Measurements from ENCODE around the gene OSBP2.

OSBP2 gene, protein sequence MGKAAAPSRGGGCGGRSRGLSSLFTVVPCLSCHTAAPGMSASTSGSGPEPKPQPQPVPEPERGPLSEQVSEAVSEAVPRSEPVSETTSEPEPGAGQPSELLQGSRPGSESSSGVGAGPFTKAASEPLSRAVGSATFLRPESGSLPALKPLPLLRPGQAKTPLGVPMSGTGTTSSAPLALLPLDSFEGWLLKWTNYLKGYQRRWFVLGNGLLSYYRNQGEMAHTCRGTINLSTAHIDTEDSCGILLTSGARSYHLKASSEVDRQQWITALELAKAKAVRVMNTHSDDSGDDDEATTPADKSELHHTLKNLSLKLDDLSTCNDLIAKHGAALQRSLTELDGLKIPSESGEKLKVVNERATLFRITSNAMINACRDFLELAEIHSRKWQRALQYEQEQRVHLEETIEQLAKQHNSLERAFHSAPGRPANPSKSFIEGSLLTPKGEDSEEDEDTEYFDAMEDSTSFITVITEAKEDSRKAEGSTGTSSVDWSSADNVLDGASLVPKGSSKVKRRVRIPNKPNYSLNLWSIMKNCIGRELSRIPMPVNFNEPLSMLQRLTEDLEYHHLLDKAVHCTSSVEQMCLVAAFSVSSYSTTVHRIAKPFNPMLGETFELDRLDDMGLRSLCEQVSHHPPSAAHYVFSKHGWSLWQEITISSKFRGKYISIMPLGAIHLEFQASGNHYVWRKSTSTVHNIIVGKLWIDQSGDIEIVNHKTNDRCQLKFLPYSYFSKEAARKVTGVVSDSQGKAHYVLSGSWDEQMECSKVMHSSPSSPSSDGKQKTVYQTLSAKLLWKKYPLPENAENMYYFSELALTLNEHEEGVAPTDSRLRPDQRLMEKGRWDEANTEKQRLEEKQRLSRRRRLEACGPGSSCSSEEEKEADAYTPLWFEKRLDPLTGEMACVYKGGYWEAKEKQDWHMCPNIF

DNA sequence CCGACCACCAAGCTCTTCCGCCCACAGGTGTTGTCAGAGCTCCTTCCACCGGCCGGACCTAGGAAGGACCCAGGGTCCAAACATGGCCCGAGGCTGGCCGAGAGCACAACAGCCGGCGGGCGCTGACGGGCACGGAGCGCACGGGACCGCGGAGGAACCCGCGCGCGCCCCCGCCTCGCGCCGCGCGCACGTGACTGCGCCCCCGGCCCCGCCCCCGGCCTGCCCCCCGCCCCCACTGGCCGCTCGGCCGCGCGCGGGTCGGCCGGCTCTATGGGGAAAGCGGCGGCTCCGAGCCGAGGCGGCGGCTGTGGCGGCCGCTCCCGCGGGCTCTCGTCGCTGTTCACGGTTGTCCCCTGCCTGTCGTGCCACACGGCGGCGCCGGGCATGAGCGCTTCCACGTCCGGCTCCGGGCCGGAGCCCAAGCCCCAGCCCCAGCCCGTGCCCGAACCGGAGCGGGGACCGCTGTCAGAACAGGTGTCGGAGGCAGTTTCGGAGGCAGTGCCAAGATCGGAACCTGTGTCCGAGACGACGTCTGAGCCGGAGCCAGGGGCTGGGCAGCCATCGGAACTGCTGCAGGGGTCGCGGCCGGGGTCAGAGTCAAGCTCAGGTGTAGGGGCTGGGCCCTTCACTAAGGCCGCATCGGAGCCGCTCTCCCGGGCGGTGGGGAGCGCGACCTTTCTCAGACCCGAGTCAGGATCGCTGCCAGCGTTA lies at the start of gene OSBP2:
OSBP2 (plus strand) TSS at position 235 of the 711 bp plus-strand sequence; CDS start at position 271, 36 bp downstream.
- peak; percentile 5 for DNase-seq (ENCODE audit: low read depth)

DNA sequence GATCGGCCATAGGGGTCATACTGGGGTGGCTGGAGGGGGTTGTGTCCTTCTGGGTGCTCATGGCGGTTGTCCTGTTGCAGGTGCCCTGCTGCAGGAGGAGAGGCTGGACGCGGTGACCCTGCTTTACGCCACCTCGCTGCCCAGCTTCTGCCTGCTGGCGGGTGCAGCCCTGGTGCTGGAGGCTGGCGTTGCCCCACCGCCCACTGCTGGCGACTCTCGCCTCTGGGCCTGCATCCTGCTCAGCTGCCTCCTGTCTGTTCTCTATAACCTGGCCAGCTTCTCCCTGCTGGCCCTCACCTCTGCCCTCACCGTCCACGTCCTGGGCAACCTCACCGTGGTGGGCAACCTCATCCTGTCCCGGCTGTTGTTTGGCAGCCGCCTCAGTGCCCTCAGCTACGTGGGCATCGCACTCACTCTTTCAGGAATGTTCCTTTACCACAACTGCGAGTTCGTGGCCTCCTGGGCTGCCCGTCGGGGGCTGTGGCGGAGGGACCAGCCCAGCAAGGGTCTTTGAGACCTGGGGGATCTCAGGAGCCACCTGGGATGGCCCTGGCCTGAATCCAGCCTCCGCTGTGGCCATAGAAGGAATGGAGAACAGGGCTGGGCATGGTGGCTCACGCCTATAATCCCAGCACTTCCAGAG lies 48.0 kb upstream of the OSBP2 start:
- DNase-seq (ENCODE audit: low read depth): no peak

DNA sequence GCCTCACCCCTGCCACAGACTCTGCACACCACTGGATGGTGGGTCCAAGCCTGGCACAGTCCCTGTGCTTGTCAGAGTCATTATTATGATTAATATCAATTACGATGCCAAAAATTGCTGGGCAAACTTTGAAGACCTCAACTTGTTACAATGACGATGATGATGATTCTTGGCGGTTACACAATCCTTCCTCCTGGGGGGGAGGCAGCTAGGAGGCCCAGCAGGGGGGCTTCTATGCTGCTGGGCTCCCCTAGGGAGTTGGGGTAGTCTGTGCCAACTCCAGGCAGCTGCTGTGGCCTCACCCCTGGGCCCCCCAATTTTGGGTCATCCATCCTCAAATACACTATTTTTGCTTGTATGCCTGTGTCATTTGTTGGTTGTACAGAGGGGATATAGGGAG lies 47.1 kb upstream of the OSBP2 start:
- DNase-seq (ENCODE audit: low read depth): no peak

DNA sequence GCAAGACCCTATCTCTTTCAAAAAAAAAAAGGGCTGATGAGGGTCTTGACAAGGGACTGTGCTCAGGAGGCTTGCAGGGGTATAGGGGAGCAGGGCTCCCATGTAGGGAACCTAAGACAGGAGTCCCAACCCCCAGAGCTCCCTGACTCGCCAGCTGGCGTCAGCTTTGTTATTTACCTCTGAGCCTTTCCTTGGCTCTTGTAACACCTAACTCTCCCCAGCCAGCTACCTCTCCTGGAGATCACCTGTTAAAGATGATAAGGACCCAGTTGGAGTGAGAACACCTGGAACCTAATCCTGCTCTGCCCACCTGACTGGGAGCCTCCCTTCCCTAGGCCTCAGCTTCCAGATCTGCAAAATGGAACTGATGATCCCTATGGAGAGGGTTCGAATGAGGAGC lies 45.8 kb upstream of the OSBP2 start:
- no peak for DNase-seq (ENCODE audit: low read depth)

DNA sequence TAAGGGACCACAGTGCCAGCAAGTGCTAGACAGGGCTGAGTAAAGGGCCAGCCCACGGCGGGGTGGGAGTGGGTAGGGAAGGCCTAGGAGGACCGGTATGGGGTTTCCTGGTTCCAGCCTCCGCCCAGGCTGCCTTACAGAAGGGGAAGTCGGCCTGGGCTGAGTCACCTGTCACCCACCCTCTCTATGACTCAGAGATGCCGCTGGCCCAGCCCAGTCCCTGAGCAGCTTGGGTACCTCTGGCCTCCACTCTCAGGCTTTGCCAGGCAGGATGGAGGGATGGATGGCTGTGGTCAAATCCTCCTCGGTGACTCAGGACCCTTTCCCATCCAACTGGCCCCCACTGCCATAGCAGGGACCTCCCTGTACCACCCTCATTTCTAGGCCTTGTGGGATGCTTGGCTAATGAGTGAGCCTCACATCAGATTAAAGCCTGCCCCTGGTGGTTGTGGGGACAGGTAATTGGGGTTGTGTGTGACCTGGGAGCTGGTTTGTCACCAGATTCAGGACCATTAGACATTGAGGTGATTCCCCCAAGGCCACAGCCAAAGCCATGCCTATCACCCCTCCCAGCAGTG lies 45.2 kb upstream of the OSBP2 start:
- peak; percentile 82 for DNase-seq (ENCODE audit: low read depth)

DNA sequence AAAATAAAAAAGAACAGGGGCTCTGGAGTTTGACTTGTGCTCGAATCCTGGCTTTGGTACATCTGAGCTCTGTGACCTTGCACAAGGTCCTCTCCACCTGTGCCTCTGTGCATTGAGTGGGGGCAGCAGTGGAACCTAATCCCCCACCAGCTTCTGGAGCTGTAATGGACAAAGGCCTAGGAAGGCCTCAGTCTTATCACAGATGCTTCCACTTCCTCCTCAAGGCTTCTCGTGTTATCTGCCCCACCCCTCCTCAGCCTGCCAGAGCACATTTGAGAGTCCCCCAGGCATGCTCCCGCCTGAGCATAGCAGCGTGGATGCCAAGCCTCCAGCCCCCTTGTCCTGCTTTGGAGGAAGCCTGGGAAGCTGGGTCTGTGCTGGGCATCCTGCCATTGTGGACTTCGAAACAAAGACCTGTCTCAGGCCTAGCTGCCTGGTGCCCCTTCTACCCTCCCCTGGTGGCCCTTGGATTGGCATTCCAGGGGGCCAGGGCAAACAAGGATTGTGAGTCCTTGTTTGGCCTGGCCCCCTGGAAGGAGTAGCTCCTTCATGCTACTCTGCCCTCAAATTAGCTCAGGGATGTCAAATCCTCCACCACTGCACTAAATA lies 44.1 kb upstream of the OSBP2 start:
- DNase-seq (ENCODE audit: low read depth): no peak

DNA sequence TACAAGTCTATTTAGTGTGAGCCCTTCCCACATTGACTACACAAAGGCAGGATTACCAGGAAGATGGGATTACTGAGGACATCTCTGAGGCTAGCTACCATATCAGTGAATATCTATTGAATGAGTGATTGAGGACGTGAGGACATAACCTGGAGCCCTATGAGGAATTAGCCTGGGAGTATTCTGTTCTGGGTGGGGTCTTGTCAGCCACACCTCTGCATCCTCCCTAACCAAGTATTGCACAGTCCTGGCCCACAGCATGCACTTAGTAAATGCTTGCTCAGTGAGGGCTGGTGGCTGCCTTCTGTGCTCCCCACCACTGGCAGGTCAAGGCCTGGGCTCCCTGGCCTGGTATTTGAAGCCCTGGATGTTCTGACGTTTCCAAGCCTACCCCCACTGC lies 41.8 kb upstream of the OSBP2 start:
- DNase-seq (ENCODE audit: low read depth): no peak

DNA sequence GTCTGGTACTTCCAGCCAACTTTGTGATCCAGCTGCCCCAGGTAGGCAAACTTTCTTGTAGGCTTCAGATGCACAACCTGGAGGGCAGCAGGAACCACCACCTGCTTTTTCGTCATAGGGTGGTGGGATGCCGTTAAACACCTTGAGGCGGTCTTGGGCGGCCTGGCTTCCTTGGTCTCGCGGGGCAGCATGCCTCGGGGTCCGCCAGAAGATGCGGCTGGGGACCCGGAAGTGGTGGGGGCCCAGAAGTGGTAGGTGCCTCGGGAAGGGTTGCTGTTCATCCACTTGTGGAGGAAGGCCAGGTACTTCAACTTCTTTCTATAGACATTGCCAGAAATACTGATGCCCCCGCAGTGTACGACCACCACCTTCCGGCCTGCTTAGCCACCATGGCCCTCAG lies 40.3 kb upstream of the OSBP2 start:
- DNase-seq (ENCODE audit: low read depth): no peak

DNA sequence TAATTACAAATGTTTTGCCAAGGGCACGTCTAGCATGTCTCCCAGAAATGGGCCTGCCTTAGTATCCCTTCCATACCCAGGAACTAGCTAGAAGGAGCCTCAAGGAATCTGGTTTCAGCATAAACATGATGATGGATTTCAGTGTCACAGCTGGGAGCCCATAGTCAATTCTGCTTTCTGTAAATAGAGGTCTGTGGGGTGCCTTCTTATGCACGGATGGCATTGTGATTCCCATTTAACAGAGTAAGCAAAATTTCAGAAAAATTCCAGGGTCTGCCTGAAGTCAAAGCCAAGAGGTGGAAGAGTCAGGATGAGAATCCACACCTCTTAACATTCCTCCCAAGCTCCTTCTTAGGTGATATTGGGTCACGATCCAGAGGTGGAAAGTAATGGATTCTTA lies 39.1 kb upstream of the OSBP2 start:
- DNase-seq (ENCODE audit: low read depth): no peak

DNA sequence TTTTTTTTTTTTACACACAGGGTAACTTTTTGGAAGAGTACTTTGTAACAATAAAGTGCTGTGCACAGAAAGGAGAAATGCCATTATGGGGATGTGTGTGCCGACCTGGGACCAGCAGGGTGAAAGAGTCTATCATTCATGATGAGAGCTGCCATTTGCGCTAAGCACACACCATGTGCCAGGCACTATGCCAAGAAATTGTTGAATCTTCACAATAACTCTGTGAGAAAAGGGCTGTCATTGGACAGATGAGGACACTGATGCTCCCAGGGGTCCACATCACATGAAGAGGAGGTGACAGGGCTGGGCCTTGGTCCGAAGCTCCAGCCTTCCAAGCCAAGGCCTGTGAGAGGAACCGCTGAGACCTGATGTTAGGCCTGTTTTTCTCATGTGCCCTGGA lies 32.6 kb upstream of the OSBP2 start:
- DNase-seq (ENCODE audit: low read depth): no peak

DNA sequence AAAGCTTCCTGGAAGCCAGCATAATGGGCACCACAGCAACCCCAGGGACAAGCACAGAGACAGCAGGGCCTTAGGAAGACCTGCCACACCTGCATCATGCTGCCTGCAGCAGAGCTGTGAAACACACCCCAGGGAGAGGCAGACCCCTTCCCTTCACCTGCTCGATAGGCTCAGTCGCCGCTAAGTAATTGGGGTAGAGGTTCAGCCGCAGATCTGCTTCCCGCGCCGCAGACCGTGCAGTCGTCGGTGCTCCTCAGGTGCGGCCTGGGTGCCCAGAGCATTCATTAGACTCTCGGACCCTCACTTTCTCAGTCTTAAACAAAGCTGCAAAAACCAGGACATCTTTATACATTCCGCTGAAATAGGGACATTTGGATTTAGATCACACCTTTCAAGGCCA lies 29.9 kb upstream of the OSBP2 start:
- DNase-seq (ENCODE audit: low read depth): no peak

DNA sequence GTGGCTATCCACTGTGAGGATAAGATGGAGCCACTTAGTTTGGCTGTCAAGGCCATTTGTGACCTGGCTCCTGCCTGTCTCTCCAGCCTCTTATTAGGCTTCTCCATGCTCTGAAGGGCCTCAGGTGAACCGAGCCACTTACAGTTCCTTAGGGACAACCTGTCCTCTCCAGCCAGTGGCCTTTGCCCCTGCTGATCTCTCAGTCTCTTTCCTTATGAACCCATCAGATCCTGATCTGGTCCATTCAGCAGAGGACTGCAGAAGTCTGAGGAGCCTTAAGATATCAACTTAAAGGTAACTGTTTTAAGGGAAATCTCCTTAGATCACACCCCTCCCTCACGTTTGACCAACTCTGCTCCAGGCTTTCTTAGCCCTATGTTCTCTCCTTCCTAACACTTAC lies 29.4 kb upstream of the OSBP2 start:
- no peak for DNase-seq (ENCODE audit: low read depth)

DNA sequence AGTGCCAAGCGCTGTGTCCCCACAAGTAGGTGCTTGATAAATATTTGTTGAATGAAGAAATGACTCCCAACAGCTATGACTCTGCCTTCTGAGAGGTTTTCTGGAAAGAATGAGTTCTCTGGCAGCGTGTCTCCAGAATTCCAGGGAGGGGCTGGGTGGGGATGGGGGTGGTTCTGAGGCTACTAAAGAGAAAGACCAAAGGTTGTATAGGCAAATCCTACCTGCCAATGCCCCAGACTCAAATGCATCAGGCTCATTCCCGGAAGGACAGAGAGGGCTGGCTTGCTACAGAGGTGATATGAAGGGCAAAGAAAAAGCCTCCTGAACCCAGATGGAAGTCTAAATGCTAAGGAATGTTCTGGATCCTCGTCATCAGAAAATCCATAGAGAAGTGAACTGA lies 28.9 kb upstream of the OSBP2 start:
- DNase-seq (ENCODE audit: low read depth): no peak

DNA sequence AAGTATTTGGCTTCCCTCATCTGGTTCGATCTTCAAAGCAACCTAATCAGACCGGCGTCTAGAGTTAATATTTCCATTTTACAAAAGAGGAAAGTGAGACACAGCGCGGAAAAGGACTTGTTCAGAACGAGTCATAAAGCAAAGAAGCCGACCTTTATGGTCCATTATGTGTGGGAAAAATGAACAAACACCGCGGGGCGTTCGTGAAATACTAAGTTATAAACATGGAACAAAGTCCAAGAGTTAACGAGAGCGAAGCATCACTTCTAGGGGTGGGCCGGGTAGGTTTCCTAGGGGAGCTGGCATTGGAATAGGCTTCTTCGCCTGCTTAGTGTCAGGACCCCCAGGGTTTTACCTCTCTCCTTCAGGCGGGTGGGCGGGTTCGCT lies 27.6 kb upstream of the OSBP2 start:
- no peak for DNase-seq (ENCODE audit: low read depth)

DNA sequence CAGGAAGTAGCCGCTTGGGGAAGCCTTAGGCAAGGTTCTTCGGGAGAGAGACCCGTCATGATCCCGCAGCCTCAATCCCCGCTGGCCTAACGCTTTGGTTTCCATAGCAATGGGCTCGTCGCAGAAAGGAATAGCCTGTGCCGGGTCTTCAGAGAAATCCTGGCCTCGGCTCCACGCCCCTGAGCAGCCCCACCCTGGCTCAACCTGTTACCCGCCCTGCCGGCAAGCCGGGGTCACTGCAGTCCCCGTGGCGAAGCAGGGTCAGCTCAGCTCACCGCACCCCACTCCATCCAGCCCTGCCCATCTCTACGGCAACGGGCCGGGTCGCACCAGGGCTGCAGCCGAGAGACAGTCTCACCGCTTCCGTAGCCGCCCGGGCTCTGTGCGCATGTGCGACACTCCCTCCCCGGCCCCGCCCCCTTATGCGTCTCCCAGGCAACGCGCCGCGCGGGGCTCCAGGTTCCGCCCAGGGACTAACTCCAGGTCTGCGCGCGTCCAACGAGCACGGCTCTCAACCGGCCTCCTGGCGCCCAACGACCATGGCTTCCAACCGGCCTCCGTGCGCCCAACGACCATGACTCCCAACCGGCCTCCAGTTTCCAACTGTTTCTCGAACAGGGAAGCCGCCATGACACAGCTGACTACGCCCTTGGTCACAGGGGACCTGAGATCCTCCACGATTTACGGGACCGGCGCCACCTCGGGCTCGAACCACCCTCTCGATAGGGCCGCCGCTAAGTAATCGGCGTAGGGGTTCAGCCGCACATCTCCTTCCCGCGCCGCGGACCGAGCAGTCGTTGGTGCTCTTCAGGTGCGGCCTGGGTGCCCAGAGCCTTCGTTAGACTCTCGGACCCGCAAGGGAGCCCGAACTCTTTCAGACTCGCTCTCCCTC lies 26.9 kb upstream of the OSBP2 start, which contains the start of gene DUSP18:
DUSP18 (minus strand) TSS at position 382 of the 892 bp plus-strand sequence. CDS start 3,872 bp downstream, outside the sequence.
- DNase-seq (ENCODE audit: low read depth): peak; percentile 91

DNA sequence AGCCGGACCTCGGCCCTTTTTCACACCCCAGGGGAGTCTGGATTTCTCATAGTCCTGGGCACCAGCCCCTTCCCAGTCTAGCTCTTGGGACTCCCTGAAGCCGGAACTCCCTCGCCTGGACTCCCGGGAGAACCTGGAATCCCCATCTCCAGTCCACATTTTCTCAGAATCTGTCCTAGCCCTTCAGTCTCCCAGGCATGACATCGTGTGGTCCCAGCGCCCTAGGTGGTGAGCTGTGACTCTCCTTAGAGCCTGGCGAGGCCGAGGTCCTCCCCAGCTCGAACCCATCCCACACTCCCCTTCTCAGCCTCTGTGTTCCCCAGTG lies 26.3 kb upstream of the OSBP2 start:
- DNase-seq (ENCODE audit: low read depth): no peak

DNA sequence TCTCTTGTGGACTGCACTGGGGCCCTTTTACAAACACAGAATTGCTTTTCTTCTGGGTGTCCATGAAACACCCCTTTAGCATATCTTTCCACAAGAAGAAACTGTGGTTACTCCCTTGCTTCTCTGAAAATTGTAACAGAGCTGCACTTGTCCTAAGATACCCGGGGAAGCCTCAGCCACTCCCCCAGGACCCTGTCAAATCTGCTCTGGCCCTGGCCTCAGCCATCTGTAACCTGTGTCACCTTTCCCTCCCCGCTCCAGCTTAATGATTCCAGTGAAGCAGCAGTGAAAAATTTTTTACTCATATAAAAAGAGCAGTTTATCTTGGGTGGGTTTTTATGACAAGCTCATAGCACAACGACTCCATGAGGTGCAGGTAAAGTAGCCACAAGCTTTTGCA lies 23.6 kb upstream of the OSBP2 start:
- no peak for DNase-seq (ENCODE audit: low read depth)

DNA sequence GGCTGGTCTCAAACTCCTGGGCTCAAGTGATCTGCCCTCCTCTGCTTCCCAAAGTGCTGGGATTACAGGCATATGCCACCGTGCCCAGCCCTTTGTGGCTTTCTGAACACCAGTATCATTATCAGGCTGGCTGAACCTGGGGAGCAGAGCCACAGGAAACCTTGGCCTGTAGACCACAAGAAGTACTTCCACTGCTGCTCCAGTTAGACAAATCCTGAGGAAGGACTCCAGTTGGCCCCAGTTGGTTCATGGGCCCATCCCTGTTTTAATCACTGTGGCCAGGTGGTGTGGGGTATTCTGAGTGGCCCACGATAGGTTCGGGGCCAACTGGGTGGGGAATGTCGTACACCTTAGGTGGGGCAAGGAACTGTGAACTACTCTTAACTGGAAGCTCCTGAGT lies 21.5 kb upstream of the OSBP2 start:
- no peak for DNase-seq (ENCODE audit: low read depth)

DNA sequence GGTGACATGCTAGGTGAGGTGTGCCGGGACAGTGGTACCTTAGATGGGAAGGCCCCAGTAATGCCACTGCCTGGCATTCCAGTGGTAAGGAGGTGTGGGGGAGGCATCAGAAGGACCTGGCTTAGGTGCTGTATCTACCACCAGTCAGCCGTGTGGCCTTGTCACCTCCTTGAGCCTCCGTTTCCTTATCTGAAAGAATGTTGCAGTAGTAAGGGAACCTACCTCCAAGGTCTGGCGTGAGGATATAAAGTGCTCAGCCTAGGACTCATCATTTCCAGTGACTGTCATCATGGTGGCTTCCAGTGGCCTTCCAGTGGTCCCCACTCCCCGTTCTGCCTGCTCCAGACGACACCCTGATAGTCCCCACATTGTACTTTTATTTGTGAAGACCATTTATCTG lies 20.2 kb upstream of the OSBP2 start:
- no peak for DNase-seq (ENCODE audit: low read depth)

DNA sequence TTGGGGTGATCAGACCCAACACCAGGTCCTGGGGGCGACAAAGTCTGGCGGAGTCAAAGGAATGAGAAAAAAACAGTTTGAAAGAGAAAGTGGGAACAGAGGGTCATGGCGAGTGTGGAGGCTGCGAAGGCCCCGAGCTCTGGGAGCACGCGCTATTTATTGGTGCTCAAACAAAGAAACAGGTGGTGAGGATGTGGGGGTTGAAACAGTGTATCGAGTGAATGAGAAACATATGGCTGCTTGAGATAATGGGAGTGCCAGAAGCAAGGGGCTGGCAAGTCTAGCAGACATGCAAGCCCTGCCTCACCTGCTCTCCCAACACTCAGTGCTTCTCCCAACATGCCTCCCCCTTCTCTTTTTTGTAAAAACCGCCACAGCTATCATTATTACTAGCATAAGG lies 19.2 kb upstream of the OSBP2 start:
- DNase-seq (ENCODE audit: low read depth): no peak
